GM12878 (cell line): Measurements from ENCODE around the gene PDE11A.

Experiments
- ATF7 ChIP-seq: fragments of 450-650 bp; IDR thresholded peaks from 2 replicates; pipeline ENCODE4 v1.6.1; 2016; ENCODE audit warnings: low read depth, mild to moderate bottlenecking
- CBX5 ChIP-seq: sonication (generic); IDR thresholded peaks from 2 replicates; pipeline ENCODE4 v1.6.1; 2016; ENCODE audit warnings: low read depth, moderate library complexity, mild to moderate bottlenecking, inconsistent platforms
- CHD1 ChIP-seq: IDR thresholded peaks from 2 replicates; pipeline ENCODE4 v1.6.1; 2012; ENCODE audit warnings: low read depth, low read length, improper control_type of control experiment
- FOS ChIP-seq: IDR thresholded peaks from 3 replicates; pipeline ENCODE4 v1.6.1; 2011; ENCODE audit warnings: borderline replicate concordance; ENCODE audit not compliant: insufficient read length; ENCODE audit errors: extremely low read depth
- ZNF24 ChIP-seq: fragments of 450-650 bp; IDR thresholded peaks from 2 replicates; pipeline ENCODE4 v1.6.1; 2017; ENCODE audit warnings: antibody characterized with exemption, mild to moderate bottlenecking

DNA sequence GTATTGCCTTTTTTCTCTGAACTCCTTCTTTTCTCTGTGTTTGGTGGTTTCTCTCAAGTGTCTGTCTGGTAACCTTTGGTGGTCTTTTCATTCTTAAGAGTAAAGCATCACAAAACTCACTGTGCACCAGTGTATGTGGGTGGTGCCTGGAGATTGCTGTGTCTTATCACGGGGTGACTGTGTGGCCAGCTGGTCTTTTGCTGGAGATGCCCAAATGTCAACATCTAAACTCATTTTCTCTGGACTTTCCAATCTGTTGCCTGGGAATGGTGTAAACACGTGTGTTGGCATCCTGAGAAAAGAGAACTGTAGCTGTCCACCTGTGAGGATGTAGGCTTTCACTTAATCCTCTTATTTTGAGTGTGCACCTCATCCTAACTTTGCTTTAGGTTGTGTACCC lies 356.8 kb downstream of the PDE11A start:
- TF ChIP-seq ZNF24 (no peak), FOS (no peak), ATF7 (no peak), CHD1 (no peak), CBX5 (no peak)
